ENCODE data around the gene GBX2.

Gene GBX2

DNA sequence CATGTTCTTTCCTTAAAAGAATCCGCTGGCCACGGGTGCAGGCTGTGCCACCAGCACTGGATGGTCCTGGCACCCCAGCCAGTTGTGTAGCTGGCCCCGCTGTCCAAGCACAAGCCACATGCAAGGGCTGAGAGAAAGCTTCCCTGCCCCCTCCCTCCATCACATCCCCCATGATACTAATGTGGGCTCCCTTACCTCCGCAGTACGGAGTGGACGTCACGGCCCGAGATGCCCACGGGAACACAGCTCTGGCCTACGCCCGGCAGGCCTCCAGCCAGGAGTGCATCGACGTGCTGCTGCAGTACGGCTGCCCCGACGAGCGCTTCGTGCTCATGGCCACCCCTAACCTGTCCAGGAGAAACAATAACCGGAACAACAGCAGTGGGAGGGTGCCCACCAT is 44.5 kb downstream of the GBX2 start:
- ChIA-PET CTCF (no interaction called here), POLR2A (no interaction called here)
- TF ChIP-seq, protein P1, sequence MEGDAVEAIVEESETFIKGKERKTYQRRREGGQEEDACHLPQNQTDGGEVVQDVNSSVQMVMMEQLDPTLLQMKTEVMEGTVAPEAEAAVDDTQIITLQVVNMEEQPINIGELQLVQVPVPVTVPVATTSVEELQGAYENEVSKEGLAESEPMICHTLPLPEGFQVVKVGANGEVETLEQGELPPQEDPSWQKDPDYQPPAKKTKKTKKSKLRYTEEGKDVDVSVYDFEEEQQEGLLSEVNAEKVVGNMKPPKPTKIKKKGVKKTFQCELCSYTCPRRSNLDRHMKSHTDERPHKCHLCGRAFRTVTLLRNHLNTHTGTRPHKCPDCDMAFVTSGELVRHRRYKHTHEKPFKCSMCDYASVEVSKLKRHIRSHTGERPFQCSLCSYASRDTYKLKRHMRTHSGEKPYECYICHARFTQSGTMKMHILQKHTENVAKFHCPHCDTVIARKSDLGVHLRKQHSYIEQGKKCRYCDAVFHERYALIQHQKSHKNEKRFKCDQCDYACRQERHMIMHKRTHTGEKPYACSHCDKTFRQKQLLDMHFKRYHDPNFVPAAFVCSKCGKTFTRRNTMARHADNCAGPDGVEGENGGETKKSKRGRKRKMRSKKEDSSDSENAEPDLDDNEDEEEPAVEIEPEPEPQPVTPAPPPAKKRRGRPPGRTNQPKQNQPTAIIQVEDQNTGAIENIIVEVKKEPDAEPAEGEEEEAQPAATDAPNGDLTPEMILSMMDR (IDR thresholded peaks at IDR 0.05; ENCODE audit: control extremely low read depth, extremely low read depth, low read depth, missing control alignments), result no peak
- no peak for DNase-seq (ENCODE audit: extremely low spot score)

DNA sequence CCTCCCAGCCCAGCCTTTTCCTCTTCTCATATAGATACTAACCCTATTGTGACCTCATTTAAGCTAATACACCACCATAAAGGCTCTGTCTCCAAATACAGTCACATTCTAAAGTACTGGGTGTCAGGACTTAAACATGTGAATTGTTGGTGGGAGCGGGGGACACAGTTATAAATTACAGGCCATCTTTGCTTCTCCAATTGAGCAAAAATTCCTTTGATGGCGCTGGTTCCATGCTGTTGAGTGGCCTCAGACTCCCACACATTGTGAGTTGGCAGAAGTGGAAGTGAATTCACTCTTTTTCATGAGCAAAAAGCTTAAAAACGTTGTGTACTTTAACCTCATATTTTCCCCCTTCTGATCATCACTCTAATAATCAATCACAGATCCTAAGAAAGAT is 46.0 kb downstream of the GBX2 start:
- ChIA-PET CTCF (no interaction called here), POLR2A (no interaction called here)
- no peak for DNase-seq (ENCODE audit: extremely low spot score)
- TF ChIP-seq, protein P1 (IDR thresholded peaks at IDR 0.05; ENCODE audit: control extremely low read depth, extremely low read depth, low read depth, missing control alignments), result no peak

DNA sequence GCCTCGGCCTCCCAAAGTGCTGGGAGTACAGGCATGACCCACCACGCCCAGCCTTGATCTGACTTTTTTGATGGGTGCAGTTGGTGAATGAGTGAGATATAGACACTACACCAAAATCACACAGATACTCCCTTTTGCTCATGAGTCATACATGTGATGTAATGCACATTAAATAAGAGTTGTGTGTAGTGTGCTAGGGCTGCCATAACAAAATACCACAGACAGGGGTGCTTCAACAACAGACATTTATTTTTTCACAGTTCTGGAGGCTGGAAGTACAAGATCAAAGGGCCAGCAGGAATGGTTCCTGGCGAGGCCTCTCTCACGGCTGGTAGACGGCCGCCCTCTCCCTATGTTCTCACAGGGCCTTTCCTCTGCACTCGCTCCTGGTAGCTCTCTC is 46.6 kb downstream of the GBX2 start:
- ChIA-PET POLR2A (no interaction called here), CTCF (no interaction called here)
- TF ChIP-seq, protein P1 (IDR thresholded peaks at IDR 0.05; ENCODE audit: control extremely low read depth, extremely low read depth, low read depth, missing control alignments), result no peak
- no peak for DNase-seq (ENCODE audit: extremely low spot score)

DNA sequence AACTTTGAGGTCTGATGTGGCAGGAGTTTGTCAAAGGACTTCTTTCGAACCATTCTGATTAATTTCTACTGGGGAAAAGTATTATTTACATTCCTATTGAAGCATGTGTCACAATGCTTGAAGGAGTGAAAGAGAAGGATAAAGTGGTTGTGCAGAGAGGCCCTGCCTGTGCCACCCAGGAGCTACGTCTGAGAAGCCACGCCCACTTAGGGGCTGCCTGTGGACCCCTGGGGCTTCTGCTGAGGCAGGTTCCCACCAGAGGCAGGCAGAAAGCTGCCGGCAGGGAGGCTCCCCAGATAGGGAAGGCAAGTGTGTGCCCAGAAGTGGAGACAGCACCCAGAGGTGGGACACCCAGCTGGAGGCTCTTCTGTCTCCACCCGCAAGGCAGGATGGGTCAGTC is 47.4 kb downstream of the GBX2 start:
- TF ChIP-seq, protein P1 (IDR thresholded peaks at IDR 0.05; ENCODE audit: control extremely low read depth, extremely low read depth, low read depth, missing control alignments), result no peak
- DNase-seq (ENCODE audit: extremely low spot score), result no peak
- POLR2A ChIA-PET, result no interaction called here
- CTCF ChIA-PET, result no interaction called here

DNA sequence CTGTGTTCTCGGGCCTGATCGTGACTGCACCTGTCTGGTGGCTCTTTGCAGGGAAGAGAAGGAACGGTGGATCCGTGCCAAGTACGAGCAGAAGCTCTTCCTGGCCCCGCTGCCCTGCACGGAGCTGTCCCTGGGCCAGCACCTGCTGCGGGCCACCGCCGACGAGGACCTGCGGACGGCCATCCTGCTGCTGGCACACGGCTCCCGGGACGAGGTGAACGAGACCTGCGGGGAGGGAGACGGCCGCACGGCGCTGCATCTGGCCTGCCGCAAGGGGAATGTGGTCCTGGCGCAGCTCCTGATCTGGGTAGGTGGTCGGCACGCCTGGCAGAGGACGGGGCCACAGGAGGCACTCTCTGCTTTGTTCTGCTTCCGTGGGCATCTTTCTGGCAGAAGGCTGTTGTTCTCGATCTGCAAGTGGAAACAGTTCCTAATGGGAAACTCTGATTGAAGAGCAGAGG is 48.0 kb downstream of the GBX2 start:
- ChIA-PET CTCF (no interaction called here), POLR2A (no interaction called here)
- no peak for DNase-seq (ENCODE audit: extremely low spot score)
- TF ChIP-seq, protein P1 (IDR thresholded peaks at IDR 0.05; ENCODE audit: control extremely low read depth, extremely low read depth, low read depth, missing control alignments), result no peak

- POLR2A ChIA-PET, result no interaction called here
- CTCF ChIA-PET, result no interaction called here
- TF ChIP-seq, protein P1 (IDR thresholded peaks at IDR 0.05; ENCODE audit: control extremely low read depth, extremely low read depth, low read depth, missing control alignments), result no peak
- DNase-seq (ENCODE audit: extremely low spot score), result no peak
Measured at GRCh38 chr2:236119476-236119875, 48.7 kb downstream of the GBX2 start.

DNA sequence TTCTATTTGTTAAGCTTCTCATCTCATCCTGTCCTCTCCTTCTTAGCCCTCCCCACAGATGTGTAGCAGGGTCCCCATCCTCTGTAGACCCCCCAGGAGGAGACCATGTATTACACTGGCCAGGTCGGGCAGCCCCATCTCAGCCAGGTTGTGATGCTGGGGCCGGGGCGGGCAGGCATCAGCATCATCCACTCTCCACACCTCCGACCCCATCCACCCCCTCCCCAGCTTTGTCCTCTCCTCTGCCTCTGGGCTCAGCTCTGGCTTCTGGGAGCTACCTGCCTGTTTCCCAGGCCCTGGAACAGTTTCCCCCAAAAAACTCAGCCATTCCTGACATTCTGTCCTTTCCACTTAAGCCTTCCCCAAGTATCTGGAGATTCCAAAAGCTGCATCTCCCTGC is 49.2 kb downstream of the GBX2 start:
- no peak for DNase-seq (ENCODE audit: extremely low spot score)
- CTCF ChIA-PET, result no interaction called here
- POLR2A ChIA-PET, result no interaction called here
- TF ChIP-seq, protein P1 (IDR thresholded peaks at IDR 0.05; ENCODE audit: control extremely low read depth, extremely low read depth, low read depth, missing control alignments), result no peak
